Measurements from ENCODE around the gene ABHD3.
"Not testable (repeated sequence)": the region's sequence is repeated elsewhere in the genome, so short reads cannot be mapped to it uniquely, and the experiment has no call there.

The ABHD3 gene

DNA sequence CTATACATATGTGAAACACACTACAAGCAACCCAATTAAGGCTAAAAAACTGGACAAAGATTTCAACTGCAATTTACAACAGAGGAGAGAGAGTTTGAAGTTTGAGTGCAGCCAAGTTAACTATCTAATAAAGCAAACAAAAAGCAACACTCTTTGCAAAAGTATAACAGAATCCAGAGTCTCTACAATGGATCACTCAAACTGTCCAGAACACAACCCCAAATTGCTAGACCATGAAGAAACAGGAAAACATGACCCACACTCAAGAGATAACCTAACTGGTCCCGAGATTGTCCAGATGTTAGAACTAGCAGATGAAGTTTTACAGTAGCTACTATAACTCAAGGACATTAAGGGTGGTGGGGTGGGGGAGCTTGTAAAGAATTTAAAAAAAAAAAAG lies 14.8 kb downstream of the ABHD3 start:
- TF ChIP-seq CTCF (IDR thresholded peaks at IDR 0.05; ENCODE audit: low read depth, low read length): no peak
- no peaks in the 10 kb centered on the region for H3K36me3 ChIP-seq
- H3K4me3 ChIP-seq (ENCODE audit: low read depth, low read length): no peak overlapping the region
- H3K4me1 ChIP-seq: no peaks in the 10 kb centered on the region
- H3K27me3 ChIP-seq: no peaks in the 10 kb centered on the region
- H3K9me3 ChIP-seq: no peaks in the 10 kb centered on the region
- no peak for DNase-seq

GRCh38 chr18:21686282-21687105 lies 18.1 kb downstream of the ABHD3 start:
- Histone ChIP-seq H3K9me3 (no peaks in the 10 kb centered on the region), H3K36me3 (no peaks in the 10 kb centered on the region), H3K27me3 (no peaks in the 10 kb centered on the region), H3K4me3 (ENCODE audit: low read depth, low read length) (no peak overlapping the region), H3K4me1 (no peaks in the 10 kb centered on the region)
- no peak for TF ChIP-seq CTCF (IDR thresholded peaks at IDR 0.05; ENCODE audit: low read depth, low read length)
- no peak for DNase-seq

- H3K9me3 ChIP-seq; H3K27me3 ChIP-seq; DNase-seq; H3K36me3 ChIP-seq; H3K4me1 ChIP-seq; H3K4me3 ChIP-seq (ENCODE audit: low read depth, low read length): not testable (repeated sequence)
Observed at GRCh38 chr18:21685556-21685981, 19.0 kb downstream of the ABHD3 start.

DNA sequence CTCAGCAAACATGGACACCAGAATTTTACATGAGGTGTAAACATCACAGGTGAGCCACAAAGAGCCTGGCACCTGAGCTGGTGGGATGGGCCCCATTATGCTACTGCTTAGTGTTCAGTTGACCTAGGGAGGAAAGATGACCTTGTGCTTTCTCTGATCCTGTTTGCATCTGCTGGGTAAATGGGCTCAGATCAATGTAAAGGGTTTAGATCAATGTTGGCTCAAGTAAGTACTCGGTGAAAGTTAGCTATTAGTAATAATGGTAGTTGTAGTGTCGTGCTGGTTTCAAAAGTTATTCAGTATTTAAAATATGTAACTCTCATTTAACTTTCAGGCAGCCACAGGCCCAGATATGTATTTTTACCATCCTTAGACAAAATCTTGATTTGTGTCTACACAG lies 19.8 kb downstream of the ABHD3 start:
- H3K36me3 ChIP-seq: no peaks in the 10 kb centered on the region
- DNase-seq: no peak
- H3K27me3 ChIP-seq: no peaks in the 10 kb centered on the region
- H3K4me3 ChIP-seq (ENCODE audit: low read depth, low read length): no peak overlapping the region
- H3K9me3 ChIP-seq: no peaks in the 10 kb centered on the region
- TF ChIP-seq CTCF (IDR thresholded peaks at IDR 0.05; ENCODE audit: low read depth, low read length): no peak
- H3K4me1 ChIP-seq: no peaks in the 10 kb centered on the region

DNA sequence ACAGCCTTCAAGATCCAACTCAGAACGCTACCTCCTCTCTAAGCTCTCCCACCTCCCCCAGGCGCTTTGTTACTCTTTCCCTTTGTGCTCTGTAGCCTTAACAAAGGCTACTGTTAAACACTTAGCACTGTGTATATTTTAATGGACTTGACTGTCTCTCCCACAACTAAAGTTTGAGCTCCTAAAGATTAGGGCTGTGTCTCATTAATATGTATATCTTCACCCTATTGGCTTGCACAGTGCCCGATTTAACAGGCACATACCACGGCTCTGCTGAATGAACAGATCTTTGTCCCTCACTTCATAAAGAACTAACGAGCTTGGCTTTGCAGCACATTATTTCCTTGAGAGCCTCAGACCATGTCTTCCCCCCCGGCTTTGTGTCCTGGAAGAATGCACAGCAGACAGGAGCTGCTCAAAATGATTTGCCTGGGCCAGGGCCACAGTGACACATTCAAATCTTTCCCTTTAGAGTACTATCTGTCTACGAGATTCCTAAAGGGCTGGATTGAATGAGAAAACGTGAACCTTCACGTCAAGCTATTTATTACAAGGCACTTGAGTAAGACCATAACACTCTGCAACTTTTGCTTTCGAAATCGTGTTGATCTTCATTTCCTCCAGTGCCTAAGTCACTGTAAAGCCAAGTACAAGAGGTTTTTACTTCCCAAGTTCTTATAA lies 22.1 kb downstream of the ABHD3 start:
- TF ChIP-seq CTCF (IDR thresholded peaks at IDR 0.05; ENCODE audit: low read depth, low read length): no peak
- H3K4me1 ChIP-seq: no peaks in the 10 kb centered on the region
- no peak for DNase-seq
- no peaks in the 10 kb centered on the region for H3K27me3 ChIP-seq
- H3K9me3 ChIP-seq: no peaks in the 10 kb centered on the region
- H3K36me3 ChIP-seq: no peaks in the 10 kb centered on the region
- no peak overlapping the region for H3K4me3 ChIP-seq (ENCODE audit: low read depth, low read length)

DNA sequence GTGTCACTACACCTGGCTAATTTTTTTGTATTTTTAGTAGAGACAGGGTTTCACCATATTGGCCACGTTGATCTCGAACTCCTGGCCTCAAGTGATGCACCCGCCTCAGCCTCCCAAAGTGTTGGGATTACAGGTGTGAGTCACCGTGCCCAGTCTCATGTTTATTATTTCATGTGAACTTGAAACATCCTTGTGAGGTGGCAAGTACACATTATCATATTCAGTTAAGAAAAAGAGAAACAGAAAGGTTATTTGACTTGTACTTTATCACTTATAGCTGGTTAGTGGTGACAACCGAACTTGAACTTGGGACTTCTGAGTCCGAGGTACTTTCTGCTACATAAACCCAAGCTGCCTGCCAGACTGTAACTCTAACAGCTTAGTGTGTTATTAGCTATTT lies 24.4 kb downstream of the ABHD3 start:
- no peaks in the 10 kb centered on the region for H3K4me1 ChIP-seq
- H3K4me3 ChIP-seq (ENCODE audit: low read depth, low read length): no peak overlapping the region
- no peaks in the 10 kb centered on the region for H3K9me3 ChIP-seq
- TF ChIP-seq CTCF (IDR thresholded peaks at IDR 0.05; ENCODE audit: low read depth, low read length): no peak
- H3K27me3 ChIP-seq: no peaks in the 10 kb centered on the region
- DNase-seq: no peak
- H3K36me3 ChIP-seq: no peaks in the 10 kb centered on the region
